HepG2 (cell line): ENCODE measurements around the gene SAE1. TPM values are rescaled to one million over a fixed set of nuclear protein-coding genes. Genes with fewer than 3 reads are reported as not detected.

ENCODE experiments used
- BHLHE40 ChIP-seq: IDR thresholded peaks from 2 replicates; pipeline ENCODE4 v1.6.1; 2011; ENCODE audit warnings: low read length, improper control_type of control experiment
- ELF3 ChIP-seq: IDR thresholded peaks from 2 replicates; pipeline ENCODE4 v1.6.1; 2016; ENCODE audit warnings: missing genetic modification reagents, missing compliant biosample characterization
- JARID2 ChIP-seq: sonication (generic); formaldehyde crosslinking; IDR thresholded peaks from 2 replicates; pipeline ENCODE4 v1.8.1; 2023; ENCODE audit warnings: missing genetic modification reagents, inconsistent platforms; ENCODE audit not compliant: insufficient replicate concordance
- JDP2 ChIP-seq: sonication (generic); formaldehyde crosslinking; IDR thresholded peaks from 2 replicates; pipeline ENCODE4 v1.8.1; 2022; ENCODE audit warnings: missing genetic modification reagents, borderline replicate concordance
- KAT8 ChIP-seq: IDR thresholded peaks from 2 replicates; pipeline ENCODE4 v1.6.1; 2016; ENCODE audit warnings: missing genetic modification reagents, missing compliant biosample characterization
- MAFG ChIP-seq: sonication (generic); formaldehyde crosslinking; IDR thresholded peaks from 2 replicates; pipeline ENCODE4 v1.5.1; 2020; ENCODE audit warnings: mild to moderate bottlenecking, missing genetic modification reagents
- NFE2L2 ChIP-seq: fragments of 150-350 bp; IDR thresholded peaks from 2 replicates; pipeline ENCODE4 v1.6.1; 2014; ENCODE audit warnings: low read length
- NKX3-1 ChIP-seq: sonication (generic); formaldehyde crosslinking; IDR thresholded peaks from 2 replicates; pipeline ENCODE4 v1.5.0; 2020; ENCODE audit warnings: missing genetic modification reagents
- PHF5A ChIP-seq: IDR thresholded peaks from one replicate; pipeline ENCODE4 v1.6.1; 2018; ENCODE audit warnings: low read depth, missing genetic modification reagents; ENCODE audit not compliant: unreplicated experiment
- SP4 ChIP-seq: sonication (generic); formaldehyde crosslinking; IDR thresholded peaks from 2 replicates; pipeline ENCODE4 v1.8.1; 2023; ENCODE audit warnings: mild to moderate bottlenecking, missing genetic modification reagents
- SRY ChIP-seq: sonication (generic); formaldehyde crosslinking; IDR thresholded peaks from 2 replicates; pipeline ENCODE4 v1.8.0; 2022; ENCODE audit warnings: mild to moderate bottlenecking, missing genetic modification reagents
- U2AF1 ChIP-seq: fragments of 200-400 bp; formaldehyde crosslinking; optimal IDR thresholded peaks from 2 replicates; pipeline ENCODE3; 2017; ENCODE audit warnings: mild to moderate bottlenecking, low read depth, low read length
- ZBTB42 ChIP-seq: sonication (generic); formaldehyde crosslinking; IDR thresholded peaks from 2 replicates; pipeline ENCODE4 v1.5.0; 2020; ENCODE audit warnings: mild to moderate bottlenecking, missing genetic modification reagents
- ZFP36L2 ChIP-seq: sonication (generic); formaldehyde crosslinking; IDR thresholded peaks from 2 replicates; pipeline ENCODE4 v1.4.0; 2020; ENCODE audit warnings: missing genetic modification reagents
- ZFP37 ChIP-seq: sonication (generic); formaldehyde crosslinking; IDR thresholded peaks from 2 replicates; pipeline ENCODE4 v1.4.0; 2020; ENCODE audit warnings: missing genetic modification reagents, borderline replicate concordance
- ZKSCAN1 ChIP-seq: fragments of 150-350 bp; IDR thresholded peaks from 2 replicates; pipeline ENCODE4 v1.6.1; 2014; ENCODE audit warnings: low read length
- ZNF225 ChIP-seq: sonication (generic); formaldehyde crosslinking; IDR thresholded peaks from 2 replicates; pipeline ENCODE4 v1.4.0; 2020; ENCODE audit warnings: mild to moderate bottlenecking, missing genetic modification reagents
- ZNF337 ChIP-seq: sonication (generic); formaldehyde crosslinking; IDR thresholded peaks from 2 replicates; pipeline ENCODE4 v1.5.1; 2020; ENCODE audit warnings: missing genetic modification reagents, low read depth, mild to moderate bottlenecking, borderline replicate concordance
- ZNF441 ChIP-seq: sonication (generic); formaldehyde crosslinking; IDR thresholded peaks from 2 replicates; pipeline ENCODE4 v1.7.0; 2021; ENCODE audit warnings: missing genetic modification reagents, borderline replicate concordance
- ZNF629 ChIP-seq: sonication (generic); formaldehyde crosslinking; conservative IDR thresholded peaks from 2 replicates; pipeline ENCODE4 v1.5.0; 2020; ENCODE audit warnings: missing genetic modification reagents
- polyA plus RNA-seq, 8 experiments: library from polyadenylated mRNA; depleted of rRNA in 3 of 8; stranded (reverse) in 7 of 8; unstranded in 1 of 8; fragments of >200 nt; fragmentation: Illumina TruSeq in 4 of 8; extraction: Trizol in 4 of 8; gene quantifications; 2 replicates each; pipeline versions ENCODE4 v1.2.1 to v1.2.3, GENCODE V29; 2011 to 2016; ENCODE audit warnings: low read depth in 4 of 8, missing spikeins in 1 of 8, mixed read lengths in 1 of 8; ENCODE audit not compliant: insufficient read depth in 1 of 8
- total RNA-seq, 5 experiments: library from RNA; depleted of rRNA; stranded (reverse); fragments of >200 nt; fragmentation: Illumina TruSeq; extraction: Trizol; gene quantifications; 2 replicates each; pipeline ENCODE4 v1.2.3, GENCODE V29; 2016; ENCODE audit warnings: low read depth in 1 of 5
- TF ChIP-seq, protein P1 (sequence below): sonication (generic); formaldehyde crosslinking; IDR thresholded peaks from 2 replicates; pipeline ENCODE4 v1.4.0; 2020; ENCODE audit warnings: missing genetic modification reagents, mild to moderate bottlenecking, borderline replicate concordance
- TF ChIP-seq, protein P2 (sequence below): sonication (generic); formaldehyde crosslinking; IDR thresholded peaks from 2 replicates; pipeline ENCODE4 v1.5.0; 2020; ENCODE audit warnings: mild to moderate bottlenecking, missing genetic modification reagents, moderate library complexity
- TF ChIP-seq, protein P3 (sequence below): sonication (generic); formaldehyde crosslinking; IDR thresholded peaks from 2 replicates; pipeline ENCODE4 v1.9.0; 2022; ENCODE audit warnings: low read depth, missing genetic modification reagents
- TF ChIP-seq, protein P4 (sequence below): sonication (generic); formaldehyde crosslinking; IDR thresholded peaks from 2 replicates; pipeline ENCODE4 v1.4.0; 2020; ENCODE audit warnings: missing genetic modification reagents, mild to moderate bottlenecking, borderline replicate concordance

SAE1 gene
- total and polyA plus RNA-seq, 2 of the 13 experiments (the other 11 are each of a cell fraction or from before 2014, with no cell fraction given), result 87.6 to 197 TPM

DNA sequence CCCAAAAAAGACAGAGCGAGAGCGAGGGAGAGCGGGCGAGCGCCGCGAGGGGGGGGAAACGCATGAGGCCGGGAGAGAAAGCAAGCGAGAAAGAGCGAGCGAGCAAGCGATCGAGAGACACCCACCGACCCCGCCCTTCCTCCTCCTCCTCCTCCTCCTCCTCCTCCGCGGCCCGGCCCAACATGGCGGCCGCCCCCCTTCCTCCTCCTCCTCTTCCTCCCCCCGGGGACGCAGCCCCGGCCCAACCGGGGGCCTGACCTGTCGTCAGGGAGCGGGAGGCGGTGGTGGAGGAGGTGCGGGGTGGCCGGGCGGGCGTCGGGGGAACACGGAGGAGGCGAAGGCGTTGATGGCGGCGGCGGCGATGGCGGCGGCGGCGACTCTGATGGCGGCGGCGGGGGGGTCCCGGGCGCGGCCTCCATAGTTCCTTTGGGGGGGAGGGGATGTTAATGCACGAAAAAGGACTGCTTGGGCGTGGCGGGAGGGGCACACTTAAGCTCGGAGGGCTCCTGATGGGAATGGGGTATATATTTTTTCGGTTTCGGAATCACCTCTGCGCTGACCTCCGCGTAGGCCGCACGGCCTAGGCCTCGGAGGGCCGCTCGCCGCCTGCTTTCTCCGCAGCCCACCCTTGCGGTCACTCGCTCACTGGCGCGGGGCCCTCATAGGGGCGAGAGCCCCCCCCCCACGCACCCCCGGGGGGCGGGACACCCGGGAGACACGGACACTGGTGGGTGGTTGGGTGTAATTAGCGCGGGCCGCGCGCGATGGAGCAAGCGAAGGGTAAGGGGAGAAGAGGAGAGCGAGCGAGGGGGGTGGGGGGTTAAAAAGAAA lies 18.3 kb upstream of the SAE1 start (continued):
- TF ChIP-seq, protein P1, sequence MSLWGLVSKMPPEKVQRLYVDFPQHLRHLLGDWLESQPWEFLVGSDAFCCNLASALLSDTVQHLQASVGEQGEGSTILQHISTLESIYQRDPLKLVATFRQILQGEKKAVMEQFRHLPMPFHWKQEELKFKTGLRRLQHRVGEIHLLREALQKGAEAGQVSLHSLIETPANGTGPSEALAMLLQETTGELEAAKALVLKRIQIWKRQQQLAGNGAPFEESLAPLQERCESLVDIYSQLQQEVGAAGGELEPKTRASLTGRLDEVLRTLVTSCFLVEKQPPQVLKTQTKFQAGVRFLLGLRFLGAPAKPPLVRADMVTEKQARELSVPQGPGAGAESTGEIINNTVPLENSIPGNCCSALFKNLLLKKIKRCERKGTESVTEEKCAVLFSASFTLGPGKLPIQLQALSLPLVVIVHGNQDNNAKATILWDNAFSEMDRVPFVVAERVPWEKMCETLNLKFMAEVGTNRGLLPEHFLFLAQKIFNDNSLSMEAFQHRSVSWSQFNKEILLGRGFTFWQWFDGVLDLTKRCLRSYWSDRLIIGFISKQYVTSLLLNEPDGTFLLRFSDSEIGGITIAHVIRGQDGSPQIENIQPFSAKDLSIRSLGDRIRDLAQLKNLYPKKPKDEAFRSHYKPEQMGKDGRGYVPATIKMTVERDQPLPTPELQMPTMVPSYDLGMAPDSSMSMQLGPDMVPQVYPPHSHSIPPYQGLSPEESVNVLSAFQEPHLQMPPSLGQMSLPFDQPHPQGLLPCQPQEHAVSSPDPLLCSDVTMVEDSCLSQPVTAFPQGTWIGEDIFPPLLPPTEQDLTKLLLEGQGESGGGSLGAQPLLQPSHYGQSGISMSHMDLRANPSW (CRISPR knock-in tag), result no peak
- no peak for TF ChIP-seq U2AF1
- TF ChIP-seq ZFP36L2 (CRISPR knock-in tag), result no peak
- TF ChIP-seq ELF3 (CRISPR knock-in tag), result no peak
- no peak for TF ChIP-seq JDP2
- TF ChIP-seq BHLHE40, result no peak
- TF ChIP-seq SRY (CRISPR knock-in tag), result peak; percentile 47; the same call in 1 of the 2 replicates
- no peak for TF ChIP-seq ZNF629 (CRISPR knock-in tag)
- TF ChIP-seq ZNF441, result no peak
- TF ChIP-seq, protein P2, sequence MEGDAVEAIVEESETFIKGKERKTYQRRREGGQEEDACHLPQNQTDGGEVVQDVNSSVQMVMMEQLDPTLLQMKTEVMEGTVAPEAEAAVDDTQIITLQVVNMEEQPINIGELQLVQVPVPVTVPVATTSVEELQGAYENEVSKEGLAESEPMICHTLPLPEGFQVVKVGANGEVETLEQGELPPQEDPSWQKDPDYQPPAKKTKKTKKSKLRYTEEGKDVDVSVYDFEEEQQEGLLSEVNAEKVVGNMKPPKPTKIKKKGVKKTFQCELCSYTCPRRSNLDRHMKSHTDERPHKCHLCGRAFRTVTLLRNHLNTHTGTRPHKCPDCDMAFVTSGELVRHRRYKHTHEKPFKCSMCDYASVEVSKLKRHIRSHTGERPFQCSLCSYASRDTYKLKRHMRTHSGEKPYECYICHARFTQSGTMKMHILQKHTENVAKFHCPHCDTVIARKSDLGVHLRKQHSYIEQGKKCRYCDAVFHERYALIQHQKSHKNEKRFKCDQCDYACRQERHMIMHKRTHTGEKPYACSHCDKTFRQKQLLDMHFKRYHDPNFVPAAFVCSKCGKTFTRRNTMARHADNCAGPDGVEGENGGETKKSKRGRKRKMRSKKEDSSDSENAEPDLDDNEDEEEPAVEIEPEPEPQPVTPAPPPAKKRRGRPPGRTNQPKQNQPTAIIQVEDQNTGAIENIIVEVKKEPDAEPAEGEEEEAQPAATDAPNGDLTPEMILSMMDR, result no peak
- TF ChIP-seq, protein P3, sequence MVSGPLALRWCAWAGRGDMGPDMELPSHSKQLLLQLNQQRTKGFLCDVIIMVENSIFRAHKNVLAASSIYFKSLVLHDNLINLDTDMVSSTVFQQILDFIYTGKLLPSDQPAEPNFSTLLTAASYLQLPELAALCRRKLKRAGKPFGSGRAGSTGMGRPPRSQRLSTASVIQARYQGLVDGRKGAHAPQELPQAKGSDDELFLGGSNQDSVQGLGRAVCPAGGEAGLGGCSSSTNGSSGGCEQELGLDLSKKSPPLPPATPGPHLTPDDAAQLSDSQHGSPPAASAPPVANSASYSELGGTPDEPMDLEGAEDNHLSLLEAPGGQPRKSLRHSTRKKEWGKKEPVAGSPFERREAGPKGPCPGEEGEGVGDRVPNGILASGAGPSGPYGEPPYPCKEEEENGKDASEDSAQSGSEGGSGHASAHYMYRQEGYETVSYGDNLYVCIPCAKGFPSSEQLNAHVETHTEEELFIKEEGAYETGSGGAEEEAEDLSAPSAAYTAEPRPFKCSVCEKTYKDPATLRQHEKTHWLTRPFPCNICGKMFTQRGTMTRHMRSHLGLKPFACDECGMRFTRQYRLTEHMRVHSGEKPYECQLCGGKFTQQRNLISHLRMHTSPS (CRISPR knock-in tag), result no peak
- no peak for TF ChIP-seq ZKSCAN1
- no peak for TF ChIP-seq ZNF225 (CRISPR knock-in tag)
- TF ChIP-seq, protein P4, sequence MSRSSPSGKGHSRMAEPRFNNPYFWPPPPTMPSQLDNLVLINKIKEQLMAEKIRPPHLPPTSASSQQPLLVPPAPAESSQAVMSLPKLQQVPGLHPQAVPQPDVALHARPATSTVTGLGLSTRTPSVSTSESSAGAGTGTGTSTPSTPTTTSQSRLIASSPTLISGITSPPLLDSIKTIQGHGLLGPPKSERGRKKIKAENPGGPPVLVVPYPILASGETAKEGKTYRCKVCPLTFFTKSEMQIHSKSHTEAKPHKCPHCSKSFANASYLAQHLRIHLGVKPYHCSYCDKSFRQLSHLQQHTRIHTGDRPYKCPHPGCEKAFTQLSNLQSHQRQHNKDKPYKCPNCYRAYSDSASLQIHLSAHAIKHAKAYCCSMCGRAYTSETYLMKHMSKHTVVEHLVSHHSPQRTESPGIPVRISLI (CRISPR knock-in tag), result no peak
- TF ChIP-seq NKX3-1, result peak; percentile 27; the same call in 1 of the 2 replicates
- no peak for TF ChIP-seq KAT8 (CRISPR knock-in tag)
- TF ChIP-seq PHF5A (CRISPR knock-in tag), result no peak
- TF ChIP-seq NFE2L2, result no peak
- TF ChIP-seq ZBTB42, result peak; percentile 27; the same call in 1 of the 2 replicates
- no peak for TF ChIP-seq ZFP37 (CRISPR knock-in tag)
- TF ChIP-seq JARID2 (CRISPR knock-in tag), result no peak
- no peak for TF ChIP-seq SP4 (CRISPR knock-in tag)
- no peak for TF ChIP-seq ZNF337 (CRISPR knock-in tag)
- no peak for TF ChIP-seq MAFG
